HepG2 (cell line): ENCODE results near the gene LTA. TPM values are rescaled to one million over a fixed set of nuclear protein-coding genes. Genes with fewer than 3 reads are reported as not detected.
A peak's percentile ranks its signal among the peaks of the same experiment; 100 is the strongest.
"Not testable (repeated sequence)": the region's sequence is repeated elsewhere in the genome, so short reads cannot be mapped to it uniquely, and the experiment has no call there.

Experiments used
- ATAC-seq: fragments of 200-7000 bp; cut with Tn5 transposase; 3 replicates; pipeline ENCODE4 v1.9.1; 2020; ENCODE audit warnings: mild to moderate bottlenecking, moderate library complexity
- BruUV-seq: library from RNA; stranded (reverse); fragments of 400-500 nt; replicated peaks from 2 replicates; lab custom pipeline; 2021; lab: Mats Ljungman, UMichigan
- CTCF ChIA-PET: fragments of 300-600 bp; formaldehyde crosslinking; extraction: SDS; loops from one replicate; lab custom pipeline; 2021; ENCODE audit warnings: low total read pairs, inconsistent platforms, low intra/inter-chr PET ratio; lab: Yijun Ruan, JAX
- POLR2A ChIA-PET: fragments of 350-600 bp; sonication (Branson Sonifier 250); formaldehyde crosslinking; loops from one replicate; lab custom pipeline; 2020; ENCODE audit warnings: antibody characterized with exemption, inconsistent platforms; lab: Yijun Ruan, JAX
- DNase-seq: peaks from one replicate; pipeline ENCODE4 v3.0.0-alpha.2; 2015; ENCODE audit warnings: low spot score
- FAIRE-seq: peaks from 3 replicates; lab custom pipeline; 2011; peaks lifted over from hg19 to GRCh38; lab: Jason Lieb, UNC
- H2AFZ ChIP-seq: one replicate; pipeline ENCODE4 v1.6.1; 2011; ENCODE audit warnings: low read length, inconsistent platforms
- H3K27ac ChIP-seq: fragments of 300-600 bp; 3 replicates; pipeline ENCODE4 v1.8.0; 2011; ENCODE audit warnings: mixed run types, mild to moderate bottlenecking, mixed read lengths, low read length, inconsistent platforms; ENCODE audit not compliant: insufficient read depth; ENCODE audit errors: extremely low read length
- H3K27me3 ChIP-seq, 2 experiments: fragments of 200-600 bp in 1 of 2; 2 replicates in 1 of 2; 3 replicates in 1 of 2; pipeline versions ENCODE4 v1.6.0 to v1.8.0; 2011; ENCODE audit warnings: low read length in 2 of 2, mild to moderate bottlenecking in 2 of 2, moderate library complexity in 2 of 2, inconsistent platforms in 1 of 2; ENCODE audit not compliant: insufficient read depth in 2 of 2, control insufficient read depth in 1 of 2
- H3K36me3 ChIP-seq, 2 experiments: fragments of 200-600 bp in 1 of 2; replicated peaks in 1 of 2; 2 replicates in 1 of 2; 3 replicates in 1 of 2; pipeline versions ENCODE4 v1.5.1 to v1.8.0; 2011; ENCODE audit warnings: low read length in 2 of 2, inconsistent platforms in 1 of 2; ENCODE audit not compliant: insufficient read depth in 2 of 2, control insufficient read depth in 1 of 2
- H3K4me1 ChIP-seq: 2 replicates; pipeline ENCODE4 v1.5.1; 2012; ENCODE audit warnings: low read length, inconsistent platforms; ENCODE audit not compliant: insufficient read depth
- H3K4me2 ChIP-seq: 2 replicates; pipeline ENCODE4 v1.6.0; 2011; ENCODE audit warnings: low read depth, low read length, inconsistent platforms
- H3K4me3 ChIP-seq, 3 experiments: fragments of 200-600 bp in 1 of 3; sonication (generic), shearing (Covaris generic) in 1 of 3; replicated peaks in 1 of 3; 2 replicates each; pipeline ENCODE4 v1.5.1; 2011 to 2016; ENCODE audit warnings: low read length in 3 of 3, inconsistent platforms in 2 of 3, low read depth in 2 of 3, mild to moderate bottlenecking in 2 of 3, control low read depth in 1 of 3, mixed read lengths in 1 of 3; ENCODE audit not compliant: insufficient read depth in 1 of 3
- H3K79me2 ChIP-seq: one replicate; pipeline ENCODE4 v1.6.1; 2011; ENCODE audit warnings: low read length, inconsistent platforms; ENCODE audit not compliant: insufficient read depth
- H3K9ac ChIP-seq: 2 replicates; pipeline ENCODE4 v1.6.0; 2011; ENCODE audit warnings: mild to moderate bottlenecking, low read depth, low read length, inconsistent platforms; ENCODE audit not compliant: insufficient read depth
- H3K9me3 ChIP-seq: 2 replicates; pipeline ENCODE4 v1.5.1; 2012; ENCODE audit warnings: mild to moderate bottlenecking, low read length
- H4K20me1 ChIP-seq: 2 replicates; pipeline ENCODE4 v1.6.0; 2011; ENCODE audit warnings: inconsistent platforms, mild to moderate bottlenecking, low read length, moderate library complexity; ENCODE audit not compliant: insufficient read depth
- CEBPG ChIP-seq: IDR thresholded peaks from 2 replicates; pipeline ENCODE4 v1.6.1; 2016
- IRF9 ChIP-seq: sonication (generic); formaldehyde crosslinking; IDR thresholded peaks from 2 replicates; pipeline ENCODE4 v1.8.0; 2022; ENCODE audit warnings: missing genetic modification reagents, mild to moderate bottlenecking, borderline replicate concordance
- KDM5B ChIP-seq: sonication (generic); formaldehyde crosslinking; IDR thresholded peaks from 2 replicates; pipeline ENCODE4 v1.4.0; 2020; ENCODE audit warnings: missing genetic modification reagents, mild to moderate bottlenecking, borderline replicate concordance
- NKX3-1 ChIP-seq: sonication (generic); formaldehyde crosslinking; IDR thresholded peaks from 2 replicates; pipeline ENCODE4 v1.5.0; 2020; ENCODE audit warnings: missing genetic modification reagents
- NR0B2 ChIP-seq: sonication (generic); formaldehyde crosslinking; IDR thresholded peaks from 2 replicates; pipeline ENCODE4 v1.4.0; 2020; ENCODE audit warnings: mild to moderate bottlenecking, missing genetic modification reagents
- PATZ1 ChIP-seq: sonication (generic); formaldehyde crosslinking; IDR thresholded peaks from 2 replicates; pipeline ENCODE4 v1.4.0; 2020; ENCODE audit warnings: missing genetic modification reagents
- ZBTB1 ChIP-seq: sonication (generic); formaldehyde crosslinking; IDR thresholded peaks from 2 replicates; pipeline ENCODE4 v1.4.0; 2020; ENCODE audit warnings: missing genetic modification reagents, borderline replicate concordance
- ZFP37 ChIP-seq: sonication (generic); formaldehyde crosslinking; IDR thresholded peaks from 2 replicates; pipeline ENCODE4 v1.4.0; 2020; ENCODE audit warnings: missing genetic modification reagents, borderline replicate concordance
- ZNF121 ChIP-seq: sonication (generic); formaldehyde crosslinking; IDR thresholded peaks from 2 replicates; pipeline ENCODE4 v1.5.0; 2020; ENCODE audit warnings: mild to moderate bottlenecking, missing genetic modification reagents
- ZNF670 ChIP-seq: sonication (generic); formaldehyde crosslinking; IDR thresholded peaks from 2 replicates; pipeline ENCODE4 v1.8.0; 2022; ENCODE audit warnings: mild to moderate bottlenecking, missing genetic modification reagents, borderline replicate concordance
- WGBS: methylation state at CpG from one replicate; pipeline ENCODE4 v1.1.6; 2017; ENCODE audit warnings: low lambda C conversion rate; 5-methylcytosine and 5-hydroxymethylcytosine counted together
- in situ Hi-C: cut with HindIII; loops from 2 replicates; pipeline ENCODE4 v1.10.0; 2017; ENCODE audit warnings: low pct_unique_long_range_greater_than_20kb; ENCODE audit not compliant: extremely low pct_ligation_motif_present
- intact Hi-C: fragments of 100-400 bp; cut with micrococcal nuclease; formaldehyde crosslinking; loops from one replicate; pipeline ENCODE4 v1.10.0; 2022; ENCODE audit not compliant: unreplicated experiment
- polyA plus RNA-seq, 8 experiments: library from polyadenylated mRNA; depleted of rRNA in 3 of 8; stranded (reverse) in 7 of 8; unstranded in 1 of 8; fragments of >200 nt; fragmentation: Illumina TruSeq in 4 of 8; extraction: Trizol in 4 of 8; gene quantifications; 2 replicates each; pipeline versions ENCODE4 v1.2.1 to v1.2.3, GENCODE V29; 2011 to 2016; ENCODE audit warnings: low read depth in 4 of 8, missing spikeins in 1 of 8, mixed read lengths in 1 of 8; ENCODE audit not compliant: insufficient read depth in 1 of 8
- total RNA-seq, 5 experiments: library from RNA; depleted of rRNA; stranded (reverse); fragments of >200 nt; fragmentation: Illumina TruSeq; extraction: Trizol; gene quantifications; 2 replicates each; pipeline ENCODE4 v1.2.3, GENCODE V29; 2016; ENCODE audit warnings: low read depth in 1 of 5

The LTA gene
- total and polyA plus RNA-seq, 2 of the 13 experiments (the other 11 are each of a cell fraction or from before 2014, with no cell fraction given), result 0.09 TPM; not detected in 1

GRCh38 chr6:31590691-31591090 lies 18.6 kb downstream of the LTA start:
- H3K4me2 ChIP-seq, H2AFZ ChIP-seq, CTCF ChIA-PET, ATAC-seq, H3K79me2 ChIP-seq, H3K4me1 ChIP-seq, H3K9ac ChIP-seq, H3K9me3 ChIP-seq, H4K20me1 ChIP-seq, BruUV-seq, DNase-seq, POLR2A ChIA-PET, in situ Hi-C loops, FAIRE-seq, H3K4me3 ChIP-seq, H3K27ac ChIP-seq, H3K36me3 ChIP-seq: not testable (repeated sequence)
- peak; percentile 47; the same call in 1 of the 2 replicates for TF ChIP-seq ZNF121
- intact Hi-C loops, result loop anchor here (5.0 kb wide), 1 partner anchor 273 kb away; no protein-coding TSS in a partner anchor
- 45% methylated on average over 5 of the region's 5 CpGs for WGBS
- H3K27me3 ChIP-seq, result peaks cover 7 to 36% of the 10 kb centered on the region in 2 experiments; a peak in 4 of 5 replicates

GRCh38 chr6:31592396-31592771 lies 20.3 kb downstream of the LTA start:
- H3K4me1 ChIP-seq, result no peaks in the 10 kb centered on the region
- ATAC-seq, result no peak
- intact Hi-C loops (loop anchor here (5.0 kb wide), 1 partner anchor 275 kb away; no protein-coding TSS in a partner anchor), in situ Hi-C loops (no loop called here)
- no peaks in the 10 kb centered on the region for H3K79me2 ChIP-seq
- no peak for TF ChIP-seq ZNF670 (CRISPR knock-in tag)
- TF ChIP-seq KDM5B (CRISPR knock-in tag), result no peak
- no peak for TF ChIP-seq IRF9 (CRISPR knock-in tag)
- TF ChIP-seq PATZ1, result no peak
- TF ChIP-seq NKX3-1 (CRISPR knock-in tag), result no peak
- TF ChIP-seq NR0B2 (CRISPR knock-in tag), result no peak
- no peak for TF ChIP-seq ZFP37 (CRISPR knock-in tag)
- TF ChIP-seq ZBTB1 (CRISPR knock-in tag), result no peak
- TF ChIP-seq CEBPG, result no peak
- no TSS peak for BruUV-seq
- peaks cover 7 to 22% of the 10 kb centered on the region in 2 experiments; a peak in 4 of 5 replicates for H3K27me3 ChIP-seq
- H3K9ac ChIP-seq, result no peak overlapping the region
- no peak overlapping the region for H3K27ac ChIP-seq
- DNase-seq, result no peak
- no peaks in the 10 kb centered on the region for H4K20me1 ChIP-seq
- 64% methylated on average over 7 of the region's 7 CpGs for WGBS
- H3K4me3 ChIP-seq, result no peak overlapping the region
- H2AFZ ChIP-seq, result no peak overlapping the region
- ChIA-PET CTCF (no interaction called here), POLR2A (interaction anchor here (1.4 kb wide), 1 partner anchor 50 kb away, joined by 3 read pairs; no protein-coding TSS in a partner anchor)
- H3K4me2 ChIP-seq, result no peak overlapping the region
- FAIRE-seq, result no peak
- H3K36me3 ChIP-seq, result no peaks in the 10 kb centered on the region
- H3K9me3 ChIP-seq, result no peaks in the 10 kb centered on the region
